GM12865 (cell line): Measurements from ENCODE around the gene ATG2B.
A peak's percentile ranks its signal among the peaks of the same experiment; 100 is the strongest.

ENCODE experiments used
- DNase-seq: peaks from one replicate; pipeline ENCODE4 v3.0.0; 2010; ENCODE audit warnings: low read depth
- H3K4me3 ChIP-seq: 2 replicates; pipeline ENCODE4 v1.5.1; 2011; ENCODE audit warnings: mild to moderate bottlenecking, low read depth, low read length, control low read depth
- CTCF ChIP-seq: IDR thresholded peaks from 2 replicates; pipeline ENCODE4 v1.5.1; 2011; ENCODE audit warnings: low read length, control low read depth, low read depth, inconsistent platforms; ENCODE audit not compliant: insufficient read depth; ENCODE audit errors: missing control alignments

Gene ATG2B

GRCh38 chr14:96391293-96392118 is 28.4 kb upstream of the ATG2B start:
- no peak for TF ChIP-seq CTCF
- H3K4me3 ChIP-seq: peak overlapping the region; percentile 92
- DNase-seq: peak; percentile 99

- TF ChIP-seq CTCF: no peak
- H3K4me3 ChIP-seq: peak overlapping the region; percentile 66
- no peak for DNase-seq
These were observed 27.8 kb upstream of the ATG2B start for GRCh38 chr14:96390965-96391292.

GRCh38 chr14:96385385-96385784 is 22.2 kb upstream of the ATG2B start:
- H3K4me3 ChIP-seq: no peak overlapping the region
- no peak for DNase-seq
- TF ChIP-seq CTCF: no peak

- no peak for TF ChIP-seq CTCF
- H3K4me3 ChIP-seq: no peak overlapping the region
- DNase-seq: no peak
These were observed 21.6 kb upstream of the ATG2B start for GRCh38 chr14:96384740-96385139.

GRCh38 chr14:96384053-96384452 is 20.9 kb upstream of the ATG2B start:
- no peak for TF ChIP-seq CTCF
- no peak overlapping the region for H3K4me3 ChIP-seq
- no peak for DNase-seq

- TF ChIP-seq CTCF: no peak
- no peak overlapping the region for H3K4me3 ChIP-seq
- no peak for DNase-seq
These were observed 20.3 kb upstream of the ATG2B start for GRCh38 chr14:96383445-96383844.

- peak; percentile 66 for DNase-seq
- H3K4me3 ChIP-seq: no peak overlapping the region
- TF ChIP-seq CTCF: no peak
These were observed 17.6 kb upstream of the ATG2B start for GRCh38 chr14:96380735-96381134.
